GM12873 (cell line): ENCODE data around the gene CD40.

Source experiments
- TF ChIP-seq, protein P1 (sequence below): IDR thresholded peaks from 2 replicates; pipeline ENCODE4 v1.5.1; 2012; ENCODE audit warnings: low read depth, mild to moderate bottlenecking, moderate library complexity, low read length, control low read depth; ENCODE audit not compliant: insufficient read depth; ENCODE audit errors: missing control alignments

The CD40 gene

DNA sequence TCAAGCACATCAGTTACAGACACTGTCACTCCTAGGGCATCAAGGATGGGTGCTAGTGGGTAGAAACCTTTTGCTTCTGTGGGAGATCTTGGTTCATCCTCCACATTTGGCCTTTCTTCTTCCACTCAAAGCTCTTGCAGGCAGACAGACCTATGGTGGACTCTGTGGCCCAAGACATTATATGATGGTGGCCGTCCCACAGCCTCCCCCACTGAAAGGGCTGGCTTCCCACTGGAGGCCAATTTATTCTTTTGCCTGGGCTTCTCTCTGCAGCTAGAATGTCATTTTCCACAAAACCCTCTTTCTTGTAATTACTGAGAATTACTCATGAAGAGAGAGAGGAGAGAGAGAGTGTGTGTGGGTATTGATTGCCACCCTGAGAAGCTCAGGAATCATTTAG, 43.8 kb downstream of the CD40 start:
- TF ChIP-seq, protein P1, sequence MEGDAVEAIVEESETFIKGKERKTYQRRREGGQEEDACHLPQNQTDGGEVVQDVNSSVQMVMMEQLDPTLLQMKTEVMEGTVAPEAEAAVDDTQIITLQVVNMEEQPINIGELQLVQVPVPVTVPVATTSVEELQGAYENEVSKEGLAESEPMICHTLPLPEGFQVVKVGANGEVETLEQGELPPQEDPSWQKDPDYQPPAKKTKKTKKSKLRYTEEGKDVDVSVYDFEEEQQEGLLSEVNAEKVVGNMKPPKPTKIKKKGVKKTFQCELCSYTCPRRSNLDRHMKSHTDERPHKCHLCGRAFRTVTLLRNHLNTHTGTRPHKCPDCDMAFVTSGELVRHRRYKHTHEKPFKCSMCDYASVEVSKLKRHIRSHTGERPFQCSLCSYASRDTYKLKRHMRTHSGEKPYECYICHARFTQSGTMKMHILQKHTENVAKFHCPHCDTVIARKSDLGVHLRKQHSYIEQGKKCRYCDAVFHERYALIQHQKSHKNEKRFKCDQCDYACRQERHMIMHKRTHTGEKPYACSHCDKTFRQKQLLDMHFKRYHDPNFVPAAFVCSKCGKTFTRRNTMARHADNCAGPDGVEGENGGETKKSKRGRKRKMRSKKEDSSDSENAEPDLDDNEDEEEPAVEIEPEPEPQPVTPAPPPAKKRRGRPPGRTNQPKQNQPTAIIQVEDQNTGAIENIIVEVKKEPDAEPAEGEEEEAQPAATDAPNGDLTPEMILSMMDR, result no peak

DNA sequence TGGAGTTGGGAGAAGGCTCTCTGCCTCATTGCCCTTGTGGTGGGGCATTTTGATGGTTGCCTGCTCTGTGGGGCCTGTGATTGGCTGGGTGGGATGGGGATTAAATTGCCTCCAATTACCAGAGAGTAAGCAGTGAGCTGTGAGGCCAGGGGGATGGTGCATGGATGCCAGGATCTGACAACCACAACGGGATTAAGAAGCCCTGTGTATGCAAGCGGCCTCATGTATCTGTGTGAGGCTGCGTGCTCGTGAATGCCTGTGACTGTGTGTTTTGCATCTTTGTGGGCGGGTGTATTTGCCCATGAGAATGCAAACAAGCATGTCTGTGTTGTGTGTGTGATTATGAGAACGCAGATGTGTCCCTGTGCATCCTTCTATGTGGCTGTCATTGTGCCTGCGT, 46.1 kb downstream of the CD40 start:
- TF ChIP-seq, protein P1, result no peak

DNA sequence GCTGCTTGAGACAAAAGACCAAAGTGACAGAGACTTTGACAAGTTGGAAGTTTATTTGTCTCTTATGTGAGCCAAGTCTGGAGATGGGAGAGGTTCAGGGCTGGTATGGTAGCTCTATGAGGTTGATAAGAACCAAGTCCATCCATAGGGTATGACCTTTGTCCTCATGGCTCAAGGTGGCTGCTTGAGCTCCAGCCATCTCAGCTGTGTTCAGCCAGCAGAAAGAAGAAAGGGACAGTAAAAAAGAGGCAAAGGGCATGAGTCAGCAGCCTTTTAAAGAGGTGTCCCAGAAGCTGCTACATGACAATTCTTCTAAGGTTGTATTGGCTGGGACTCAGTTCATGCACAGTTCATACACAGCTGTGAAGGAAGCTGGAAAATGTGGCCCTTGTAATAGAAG, 49.0 kb downstream of the CD40 start:
- TF ChIP-seq, protein P1, result no peak

DNA sequence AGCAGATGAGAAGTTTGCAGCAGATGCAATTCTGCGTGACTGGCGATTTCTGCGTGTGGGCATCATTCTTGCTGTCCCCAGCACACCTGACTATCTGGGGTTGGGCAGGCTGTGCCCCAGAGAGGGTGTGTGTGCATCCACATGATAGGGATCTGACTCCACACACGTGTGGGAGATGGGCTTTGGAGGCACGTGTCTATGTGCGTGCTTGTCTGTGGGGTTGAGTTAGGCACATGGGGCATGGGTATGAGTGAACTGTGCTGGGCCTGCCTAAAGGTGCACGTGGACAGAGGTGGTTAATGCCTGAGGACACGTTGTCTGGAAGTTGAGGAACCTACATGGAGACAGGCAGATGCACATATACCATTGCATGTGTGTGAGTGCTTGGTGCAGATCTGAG, 50.3 kb downstream of the CD40 start:
- TF ChIP-seq, protein P1, result no peak

DNA sequence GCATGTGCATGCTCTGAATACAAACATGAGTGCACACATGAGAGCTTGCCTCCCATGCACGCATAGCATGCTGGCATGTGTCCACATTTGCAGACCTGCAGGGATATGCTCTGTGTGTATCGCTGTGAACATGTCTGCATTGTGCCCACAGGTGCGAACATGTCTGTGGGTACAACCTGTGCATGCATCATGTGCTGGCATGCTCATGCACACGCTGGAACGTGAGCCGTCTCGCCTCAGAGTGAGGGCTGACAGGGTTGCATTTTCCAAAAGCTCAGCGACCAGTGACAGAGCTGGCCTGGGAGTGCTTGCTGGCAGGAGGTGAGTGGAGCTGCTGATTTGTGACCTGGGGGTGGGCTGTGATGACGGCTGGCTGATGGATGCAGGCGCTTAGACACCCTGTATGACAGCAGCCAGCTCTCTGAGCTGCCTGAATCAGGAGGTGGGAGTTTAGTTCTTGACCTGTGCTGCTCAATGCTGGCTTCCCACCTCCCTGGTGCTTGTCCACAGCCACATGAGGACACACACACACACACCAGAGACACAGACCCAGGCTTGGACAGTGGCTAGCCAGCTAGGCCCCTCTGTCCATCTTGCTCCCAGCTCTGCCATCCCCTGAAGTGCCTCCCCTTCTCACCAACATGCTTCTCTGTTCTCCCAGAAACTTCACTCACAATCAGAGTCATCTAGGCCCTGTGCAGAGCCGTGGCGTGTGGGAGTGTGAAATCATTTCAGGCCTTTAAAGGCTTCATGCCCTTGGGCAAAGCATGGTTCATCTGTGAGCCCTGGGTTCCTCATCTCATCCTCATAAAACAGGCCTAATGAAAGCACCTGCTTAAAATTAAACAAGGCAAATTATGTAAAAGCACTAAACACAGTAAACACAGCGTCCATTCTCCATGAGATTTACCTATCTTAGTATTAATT, 51.4 kb downstream of the CD40 start:
- TF ChIP-seq, protein P1, result no peak

DNA sequence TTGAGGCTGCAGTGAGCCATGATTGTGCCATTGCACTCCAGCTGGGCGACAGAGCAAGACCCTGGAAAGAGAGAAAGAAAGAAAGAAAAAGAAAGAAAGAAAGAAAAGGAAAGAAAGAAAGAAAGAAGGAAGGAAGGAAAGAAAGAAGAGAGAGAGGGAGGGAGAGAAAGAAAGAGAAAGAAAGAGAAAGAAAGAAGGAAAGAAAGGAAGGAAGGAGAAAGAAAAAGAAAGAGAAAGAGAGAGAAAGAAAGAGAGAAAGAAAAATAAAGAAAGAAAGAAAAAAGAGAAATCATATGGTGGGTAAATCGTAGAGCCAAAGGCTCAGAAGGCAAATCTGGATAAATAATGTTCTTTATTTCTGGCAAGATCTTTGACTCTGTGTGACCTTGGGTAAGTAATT, 53.4 kb downstream of the CD40 start:
- TF ChIP-seq, protein P1, result no peak

DNA sequence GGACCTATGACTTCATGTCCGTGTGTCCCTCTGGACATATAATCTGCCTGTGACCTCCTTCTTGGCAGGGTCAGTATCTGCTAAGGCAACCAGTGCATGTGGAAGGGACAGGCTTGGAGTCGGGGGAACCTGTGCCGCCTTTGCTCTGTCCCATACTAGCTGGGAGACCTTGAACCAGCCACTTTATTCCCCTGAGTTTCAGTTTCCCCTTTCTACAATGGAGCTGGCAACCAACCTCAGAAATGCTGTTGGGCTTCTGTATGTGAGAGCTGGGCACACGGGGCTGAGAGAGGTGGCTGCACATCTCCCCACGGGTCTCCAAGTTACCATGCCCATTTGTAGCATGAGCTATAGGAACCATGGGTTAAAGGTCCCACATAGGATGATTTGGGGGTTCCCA, 53.8 kb downstream of the CD40 start:
- TF ChIP-seq, protein P1, result no peak
